CD4-positive, alpha-beta T cell (primary cell): ENCODE measurements around the gene HFE. TPM values are rescaled to one million over a fixed set of nuclear protein-coding genes. Genes with fewer than 3 reads are reported as not detected.

Experiments used
- ATAC-seq: fragments of 200-7000 bp; cut with Tn5 transposase; one replicate; pipeline ENCODE4 v1.10.0; 2022; ENCODE audit warnings: mild to moderate bottlenecking; ENCODE audit not compliant: poor library complexity
- CTCF ChIA-PET: fragments of 350-600 bp; sonication (Branson Sonifier 250); formaldehyde crosslinking; loops from one replicate; lab custom pipeline; 2021; ENCODE audit warnings: antibody characterized with exemption, inconsistent platforms; lab: Charles Lee
- POLR2A ChIA-PET: fragments of 350-600 bp; sonication (Branson Sonifier 250); formaldehyde crosslinking; loops from one replicate; lab custom pipeline; 2021; ENCODE audit warnings: antibody characterized with exemption, inconsistent platforms; lab: Charles Lee
- DNase-seq, 14 experiments: peaks; one replicate each; pipeline ENCODE4 v3.0.0-alpha.2; 2013 to 2020; ENCODE audit warnings: mixed read lengths in 2 of 14
- H3K27ac ChIP-seq, 2 donors: one replicate each; pipeline versions ENCODE4 v1.5.1 to v1.7.0; 2013; ENCODE audit warnings: low read length in 2 of 2, low read depth in 1 of 2, mild to moderate bottlenecking in 1 of 2
- H3K27me3 ChIP-seq, 2 experiments: 1 replicate in 1 of 2; 2 replicates in 1 of 2; pipeline versions ENCODE4 v1.6.1 to v1.7.0; 2013; ENCODE audit warnings: low read length in 2 of 2, control low read depth in 1 of 2, mild to moderate bottlenecking in 1 of 2, moderate library complexity in 1 of 2; ENCODE audit not compliant: insufficient read depth in 2 of 2, control insufficient read depth in 1 of 2
- H3K36me3 ChIP-seq: one replicate; pipeline ENCODE4 v1.6.1; 2013; ENCODE audit warnings: low read length, control low read depth; ENCODE audit not compliant: insufficient read depth
- H3K4me1 ChIP-seq: one replicate; pipeline ENCODE4 v1.6.1; 2013; ENCODE audit warnings: low read length, control low read depth; ENCODE audit not compliant: insufficient read depth
- H3K4me3 ChIP-seq: one replicate; pipeline ENCODE4 v1.5.1; 2013; ENCODE audit warnings: mild to moderate bottlenecking, low read length, moderate library complexity
- H3K9me3 ChIP-seq, 2 experiments: 1 replicate in 1 of 2; 2 replicates in 1 of 2; pipeline versions ENCODE4 v1.6.1 to v1.7.0; 2013; ENCODE audit warnings: low read length in 2 of 2, mild to moderate bottlenecking in 2 of 2, control low read depth in 1 of 2, moderate library complexity in 1 of 2; ENCODE audit not compliant: control insufficient read depth in 1 of 2, insufficient read depth in 1 of 2
- H3K27ac Mint-ChIP-seq: one replicate; pipeline ENCODE4 v1.8.0; 2020; ENCODE audit warnings: mixed read lengths
- H3K27me3 Mint-ChIP-seq: one replicate; pipeline ENCODE4 v1.8.0; 2021; ENCODE audit warnings: mixed read lengths
- H3K36me3 Mint-ChIP-seq: one replicate; pipeline ENCODE4 v1.8.0; 2021; ENCODE audit warnings: low read depth, mixed read lengths
- H3K4me1 Mint-ChIP-seq: one replicate; pipeline ENCODE4 v1.8.0; 2021; ENCODE audit warnings: low read depth, mixed read lengths
- H3K4me3 Mint-ChIP-seq: one replicate; pipeline ENCODE4 v1.8.0; 2020; ENCODE audit warnings: mild to moderate bottlenecking, mixed read lengths
- H3K9me3 Mint-ChIP-seq: one replicate; pipeline ENCODE4 v1.8.0; 2020; ENCODE audit warnings: mixed read lengths
- CTCF ChIP-seq: fragments of 200-600 bp; IDR thresholded peaks from one replicate; pipeline ENCODE4 v1.8.0; 2022; ENCODE audit warnings: antibody characterized with exemption, mild to moderate bottlenecking
- intact Hi-C, 2 experiments: fragments of 100-400 bp; cut with DNase I in 1 of 2; cut with micrococcal nuclease in 1 of 2; formaldehyde crosslinking; loops; one replicate each; pipeline versions ENCODE4 v1.15.1 to v1.9.0; 2023 to 2025; cut with DNase I, micrococcal nuclease
- total RNA-seq, 174 experiments: library from RNA in 2 of 174; stranded (reverse) in 2 of 174; gene quantifications; one replicate each; pipeline ENCODE4 v1.2.3 and lab custom pipeline; 2021 to 2026

The HFE gene
- total RNA-seq, 2 experiments from 2014 or later = 0.08 to 0.28 TPM

- peak in 13 of 14 experiments; percentile 38 to 98 (median 61) for DNase-seq
- ATAC-seq = peak; percentile 76
- H3K27me3 Mint-ChIP-seq = peaks cover 13% of the 10 kb centered on the region
- Histone ChIP-seq H3K27me3 (no peaks in the 10 kb centered on the region), H3K4me1 (peaks cover 28% of the 10 kb centered on the region), H3K36me3 (peaks cover 12% of the 10 kb centered on the region), H3K9me3 (no peaks in the 10 kb centered on the region), H3K27ac (peak overlapping the region; percentile 72 to 95), H3K4me3 (peak overlapping the region; percentile 88)
- ChIA-PET CTCF (interaction anchor here (1.0 to 3.1 kb wide), 12 partner anchors 10 to 445 kb away, joined by 3 to 28 read pairs (median 4); a partner anchor contains a TSS), POLR2A (interaction anchor here (0.8 to 13.5 kb wide), 77 partner anchors 9 to 1773 kb away, joined by 3 to 3030 read pairs (median 13); partner anchors contain the start of genes HFE and HMGN4)
- no peaks in the 10 kb centered on the region for H3K9me3 Mint-ChIP-seq
- H3K4me3 Mint-ChIP-seq = peak overlapping the region; percentile 97
- peak overlapping the region; percentile 98 for H3K27ac Mint-ChIP-seq
- intact Hi-C loops = loop anchor here (1.0 to 10.0 kb wide), 13 partner anchors 33 to 1711 kb away; a partner anchor contains a TSS
- peaks cover 48% of the 10 kb centered on the region for H3K4me1 Mint-ChIP-seq
- peaks cover 62% of the 10 kb centered on the region for H3K36me3 Mint-ChIP-seq
- TF ChIP-seq CTCF = no peak
Observed at GRCh38 chr6:26123947-26124780, 36.9 kb downstream of the HFE start.

- Histone ChIP-seq H3K36me3 (peaks cover 21% of the 10 kb centered on the region), H3K9me3 (no peaks in the 10 kb centered on the region), H3K27me3 (no peaks in the 10 kb centered on the region), H3K27ac (peak overlapping the region; percentile 72 to 87), H3K4me3 (peak overlapping the region; percentile 88), H3K4me1 (peaks cover 32% of the 10 kb centered on the region)
- TF ChIP-seq CTCF = no peak
- intact Hi-C loops = loop anchor here (1.0 to 10.0 kb wide), 7 partner anchors 31 to 1710 kb away; a partner anchor contains a TSS
- POLR2A ChIA-PET = interaction anchor here (0.6 to 13.5 kb wide), 60 partner anchors 8 to 1772 kb away, joined by 3 to 3030 read pairs (median 22); partner anchors contain the start of genes HFE and HMGN4
- H3K9me3 Mint-ChIP-seq = no peaks in the 10 kb centered on the region
- DNase-seq (peak in 8 of 14 experiments; percentile 3 to 59 (median 26)), ATAC-seq (no peak)
- CTCF ChIA-PET = interaction anchor here (0.9 to 3.1 kb wide), 10 partner anchors 9 to 444 kb away, joined by 3 to 28 read pairs (median 4); a partner anchor contains a TSS
- peaks cover 70% of the 10 kb centered on the region for H3K36me3 Mint-ChIP-seq
- H3K4me3 Mint-ChIP-seq = peak overlapping the region; percentile 97
- H3K4me1 Mint-ChIP-seq = peaks cover 56% of the 10 kb centered on the region
- peaks cover 13% of the 10 kb centered on the region for H3K27me3 Mint-ChIP-seq
- peak overlapping the region; percentile 98 for H3K27ac Mint-ChIP-seq
Observed at GRCh38 chr6:26124781-26125685, 37.8 kb downstream of the HFE start.
